GM19452 (cell line): ENCODE results near the gene FBXL7.
"Not testable (repeated sequence)": the region's sequence is repeated elsewhere in the genome, so short reads cannot be mapped to it uniquely, and the experiment has no call there.

Experiments used
- ATAC-seq: cut with Tn5 transposase; IDR thresholded peaks from one replicate; pipeline ENCODE4 v1.9.1; 2021; ENCODE audit not compliant: unreplicated experiment

FBXL7 gene

GRCh38 chr5:15852217-15852616 lies 352.2 kb downstream of the FBXL7 start:
- ATAC-seq, result no peak

- no peak for ATAC-seq
Measured at GRCh38 chr5:15852949-15853348, 353.0 kb downstream of the FBXL7 start.

GRCh38 chr5:15858326-15858725 lies 358.3 kb downstream of the FBXL7 start:
- no peak for ATAC-seq

- ATAC-seq, result no peak
Measured at GRCh38 chr5:15864536-15865215, 364.7 kb downstream of the FBXL7 start.

GRCh38 chr5:15872259-15872658 lies 372.3 kb downstream of the FBXL7 start:
- not testable (repeated sequence) for ATAC-seq

- ATAC-seq, result no peak
Measured at GRCh38 chr5:15877914-15878313, 377.9 kb downstream of the FBXL7 start.

GRCh38 chr5:15880201-15880600 lies 380.2 kb downstream of the FBXL7 start:
- no peak for ATAC-seq

- no peak for ATAC-seq
Measured at GRCh38 chr5:15885156-15885555, 385.2 kb downstream of the FBXL7 start.

- no peak for ATAC-seq
Measured at GRCh38 chr5:15886156-15886555, 386.2 kb downstream of the FBXL7 start.

- no peak for ATAC-seq
Measured at GRCh38 chr5:15887093-15887492, 387.1 kb downstream of the FBXL7 start.

- ATAC-seq, result no peak
Measured at GRCh38 chr5:15889001-15889400, 389.0 kb downstream of the FBXL7 start.

- ATAC-seq, result no peak
Measured at GRCh38 chr5:15893866-15894265, 393.9 kb downstream of the FBXL7 start.

- no peak for ATAC-seq
Measured at GRCh38 chr5:15897656-15898055, 397.7 kb downstream of the FBXL7 start.

GRCh38 chr5:15898641-15899040 lies 398.7 kb downstream of the FBXL7 start:
- ATAC-seq, result no peak

- no peak for ATAC-seq
Measured at GRCh38 chr5:15899481-15899880, 399.5 kb downstream of the FBXL7 start.

GRCh38 chr5:15901151-15901550 lies 401.2 kb downstream of the FBXL7 start:
- ATAC-seq, result no peak

GRCh38 chr5:15902066-15902465 lies 402.1 kb downstream of the FBXL7 start:
- ATAC-seq, result no peak

- ATAC-seq, result no peak
Measured at GRCh38 chr5:15904899-15905830, 405.2 kb downstream of the FBXL7 start.

- no peak for ATAC-seq
Measured at GRCh38 chr5:15914638-15915037, 414.7 kb downstream of the FBXL7 start.

GRCh38 chr5:15926586-15926985 lies 426.6 kb downstream of the FBXL7 start:
- ATAC-seq, result no peak

GRCh38 chr5:15927710-15928380 lies 427.9 kb downstream of the FBXL7 start:
- ATAC-seq, result no peak
